ENCODE measurements around the gene STX8. TPM values are rescaled to one million over a fixed set of nuclear protein-coding genes. Genes with fewer than 3 reads are reported as not detected.

The STX8 gene
- total RNA-seq, 1 donor from 2014 or later, result 50.6 TPM

DNA sequence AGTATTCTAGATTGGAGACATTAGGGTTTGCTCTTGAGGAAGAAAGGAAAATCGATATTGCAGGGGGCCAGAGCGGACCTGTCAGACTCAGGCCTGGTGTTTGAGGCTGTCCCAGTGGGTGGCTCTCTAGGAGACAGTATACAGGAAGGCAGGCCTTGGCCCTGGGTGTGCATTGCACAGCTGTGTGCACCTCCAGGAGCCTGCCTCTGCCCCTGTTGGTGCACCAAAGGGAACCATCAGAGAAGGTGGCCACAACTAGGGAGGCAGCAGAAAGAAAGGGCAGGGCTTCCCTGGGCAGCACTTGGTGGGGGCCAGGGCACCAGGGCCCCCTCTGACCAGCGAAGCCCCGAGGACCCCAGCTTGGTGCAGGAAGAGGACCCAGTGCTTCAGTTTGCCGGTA is 366.3 kb downstream of the STX8 start:
- Mint-ChIP-seq H3K27ac (ENCODE audit: unreplicated experiment) (no peak overlapping the region), H3K4me1 (ENCODE audit: low read depth) (peaks cover 9% of the 10 kb centered on the region), H3K9me3 (ENCODE audit: low read depth) (no peaks in the 10 kb centered on the region), H3K36me3 (ENCODE audit: low read depth) (no peaks in the 10 kb centered on the region), H3K27me3 (ENCODE audit: low read depth) (peaks cover 10% of the 10 kb centered on the region), H3K4me3 (ENCODE audit: unreplicated experiment) (no peak overlapping the region)
- TF ChIP-seq, protein P1, sequence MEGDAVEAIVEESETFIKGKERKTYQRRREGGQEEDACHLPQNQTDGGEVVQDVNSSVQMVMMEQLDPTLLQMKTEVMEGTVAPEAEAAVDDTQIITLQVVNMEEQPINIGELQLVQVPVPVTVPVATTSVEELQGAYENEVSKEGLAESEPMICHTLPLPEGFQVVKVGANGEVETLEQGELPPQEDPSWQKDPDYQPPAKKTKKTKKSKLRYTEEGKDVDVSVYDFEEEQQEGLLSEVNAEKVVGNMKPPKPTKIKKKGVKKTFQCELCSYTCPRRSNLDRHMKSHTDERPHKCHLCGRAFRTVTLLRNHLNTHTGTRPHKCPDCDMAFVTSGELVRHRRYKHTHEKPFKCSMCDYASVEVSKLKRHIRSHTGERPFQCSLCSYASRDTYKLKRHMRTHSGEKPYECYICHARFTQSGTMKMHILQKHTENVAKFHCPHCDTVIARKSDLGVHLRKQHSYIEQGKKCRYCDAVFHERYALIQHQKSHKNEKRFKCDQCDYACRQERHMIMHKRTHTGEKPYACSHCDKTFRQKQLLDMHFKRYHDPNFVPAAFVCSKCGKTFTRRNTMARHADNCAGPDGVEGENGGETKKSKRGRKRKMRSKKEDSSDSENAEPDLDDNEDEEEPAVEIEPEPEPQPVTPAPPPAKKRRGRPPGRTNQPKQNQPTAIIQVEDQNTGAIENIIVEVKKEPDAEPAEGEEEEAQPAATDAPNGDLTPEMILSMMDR (IDR thresholded peaks at IDR 0.05), result no peak
- peak; percentile 56 for DNase-seq (ENCODE audit: low spot score)

DNA sequence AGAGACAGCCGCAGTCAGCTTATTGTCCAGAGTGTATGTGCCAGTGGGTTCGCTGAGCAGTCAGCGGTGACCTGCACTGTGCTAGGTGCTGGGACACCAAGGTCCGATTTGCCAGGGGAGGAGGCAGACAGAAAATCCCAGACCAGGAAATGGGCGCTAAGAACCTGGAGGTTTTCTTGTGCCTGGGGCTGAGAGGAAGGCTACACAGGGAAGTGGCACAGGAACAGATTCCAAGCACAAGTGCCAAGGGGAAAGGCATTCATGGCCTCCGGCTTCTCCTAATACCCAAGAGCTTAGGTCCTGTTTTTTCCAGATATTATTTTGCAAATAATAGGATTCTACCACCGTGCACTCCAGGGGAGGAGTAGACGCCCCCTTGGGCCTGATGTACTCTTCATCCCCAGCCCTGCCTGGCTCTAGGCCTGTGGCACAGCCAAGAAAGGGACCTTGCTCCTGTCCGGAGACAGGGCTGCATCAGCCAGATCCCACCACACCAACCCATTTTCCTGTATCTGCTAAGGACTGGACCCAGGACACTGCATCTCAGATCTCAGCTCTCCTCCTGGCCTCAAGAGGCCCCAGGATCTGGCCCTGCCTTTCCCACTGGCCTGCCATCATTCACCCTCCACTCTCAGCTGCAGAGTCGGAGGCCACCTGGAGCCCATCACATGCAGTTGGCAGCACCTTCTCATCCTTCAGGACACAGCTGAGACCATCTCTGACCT is 367.1 kb downstream of the STX8 start:
- Mint-ChIP-seq H3K36me3 (ENCODE audit: low read depth) (no peaks in the 10 kb centered on the region), H3K4me3 (ENCODE audit: unreplicated experiment) (no peak overlapping the region), H3K4me1 (ENCODE audit: low read depth) (peaks cover 7% of the 10 kb centered on the region), H3K27me3 (ENCODE audit: low read depth) (peaks cover 12% of the 10 kb centered on the region), H3K9me3 (ENCODE audit: low read depth) (no peaks in the 10 kb centered on the region), H3K27ac (ENCODE audit: unreplicated experiment) (no peak overlapping the region)
- DNase-seq (ENCODE audit: low spot score), result peak; percentile 49
- TF ChIP-seq, protein P1 (IDR thresholded peaks at IDR 0.05), result no peak

DNA sequence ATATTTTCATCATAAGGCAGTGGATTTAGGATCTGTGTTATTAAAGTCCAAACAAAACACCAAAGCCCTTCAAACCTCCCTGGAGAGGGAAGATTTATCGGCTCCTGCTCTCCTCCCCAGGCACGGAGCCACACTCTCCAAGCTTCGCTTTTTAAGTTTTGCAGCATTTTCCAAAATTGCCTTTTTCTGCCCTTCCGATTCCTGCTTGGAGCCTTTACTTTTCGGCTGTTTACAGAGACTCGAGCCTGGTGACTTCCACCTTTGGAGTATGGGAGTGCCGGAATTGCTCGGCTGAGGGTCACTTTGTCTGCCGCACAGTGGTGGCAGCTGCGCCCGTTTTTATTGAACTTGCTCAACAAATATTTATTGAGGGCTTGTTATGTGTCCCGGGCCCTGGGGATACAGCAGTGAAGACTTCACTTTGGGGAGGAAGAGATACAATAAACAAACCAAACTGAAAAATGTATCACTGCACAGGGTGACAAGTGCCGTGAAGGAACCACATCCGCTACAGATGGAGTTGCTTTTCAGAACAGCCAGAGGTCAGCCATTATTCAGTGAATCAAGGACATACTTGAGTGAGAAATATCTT is 368.8 kb downstream of the STX8 start:
- Mint-ChIP-seq H3K4me3 (ENCODE audit: unreplicated experiment) (no peak overlapping the region), H3K4me1 (ENCODE audit: low read depth) (peaks cover 6% of the 10 kb centered on the region), H3K27me3 (ENCODE audit: low read depth) (peaks cover 12% of the 10 kb centered on the region), H3K36me3 (ENCODE audit: low read depth) (no peaks in the 10 kb centered on the region), H3K9me3 (ENCODE audit: low read depth) (no peaks in the 10 kb centered on the region), H3K27ac (ENCODE audit: unreplicated experiment) (no peak overlapping the region)
- peak; percentile 46 for DNase-seq (ENCODE audit: low spot score)
- TF ChIP-seq, protein P1 (IDR thresholded peaks at IDR 0.05), result no peak

DNA sequence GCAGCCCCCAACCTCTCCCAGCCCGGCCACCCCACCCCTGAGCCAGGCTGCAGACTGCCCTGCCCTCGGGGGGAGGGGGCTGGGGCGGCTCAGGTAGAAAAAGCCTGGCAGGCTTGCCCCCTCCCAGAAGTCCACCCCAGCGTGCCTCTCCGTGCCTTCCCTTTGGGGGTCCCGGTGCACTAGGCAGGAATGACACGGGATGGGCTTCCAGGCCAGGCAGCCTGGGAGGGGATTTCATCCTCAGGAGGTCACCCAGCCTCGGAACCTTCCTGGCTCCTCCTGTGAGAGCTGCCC is 369.3 kb downstream of the STX8 start:
- H3K4me1 Mint-ChIP-seq (ENCODE audit: low read depth), result peaks cover 3% of the 10 kb centered on the region
- peak; percentile 74 for DNase-seq (ENCODE audit: low spot score)
- H3K36me3 Mint-ChIP-seq (ENCODE audit: low read depth), result no peaks in the 10 kb centered on the region
- H3K27me3 Mint-ChIP-seq (ENCODE audit: low read depth), result peaks cover 14% of the 10 kb centered on the region
- no peak overlapping the region for H3K4me3 Mint-ChIP-seq (ENCODE audit: unreplicated experiment)
- TF ChIP-seq, protein P1 (IDR thresholded peaks at IDR 0.05), result no peak
- H3K9me3 Mint-ChIP-seq (ENCODE audit: low read depth), result no peaks in the 10 kb centered on the region
- H3K27ac Mint-ChIP-seq (ENCODE audit: unreplicated experiment), result no peak overlapping the region

DNA sequence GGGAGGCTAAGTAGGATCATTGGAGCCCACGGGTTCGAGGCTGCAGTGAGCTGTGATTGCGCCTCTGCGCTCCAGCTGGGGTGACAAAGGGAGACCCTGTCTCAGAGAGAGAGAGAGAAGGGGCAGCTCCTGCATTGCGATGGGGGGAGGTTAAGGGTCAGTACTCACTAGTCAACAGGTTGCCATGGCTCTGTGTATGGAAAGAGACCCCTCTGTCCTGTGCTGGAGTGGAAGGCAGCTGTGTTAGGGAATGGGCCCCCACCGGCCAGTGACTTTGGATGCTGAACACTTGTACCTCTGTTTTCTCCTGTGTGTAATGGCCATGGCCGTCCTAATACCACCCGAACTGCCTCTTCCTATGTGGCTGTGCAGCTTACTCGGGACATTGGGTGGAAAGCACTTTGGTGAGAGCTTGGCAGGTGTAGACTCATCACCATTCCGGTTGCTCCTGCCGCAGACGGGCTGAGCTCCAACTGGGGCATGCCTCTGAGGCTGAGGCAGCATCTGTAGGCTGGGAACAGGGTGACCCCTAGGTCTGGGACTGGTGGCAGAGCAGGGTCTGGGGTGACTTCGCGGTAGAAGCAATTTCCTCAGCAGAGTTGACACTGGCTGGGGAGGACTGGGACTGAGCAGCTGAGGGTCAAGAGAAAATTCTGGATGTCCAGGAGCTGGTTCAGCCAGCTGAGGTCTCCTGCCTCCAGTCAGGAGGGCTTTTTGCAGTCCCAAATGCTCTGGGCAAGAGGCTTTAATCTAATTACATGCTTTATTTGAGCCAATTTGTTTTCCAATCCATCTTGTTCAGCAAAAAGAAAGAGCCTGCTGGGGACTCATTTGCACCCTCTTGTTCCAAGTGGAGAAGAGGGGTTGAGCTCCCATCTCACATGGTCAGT is 369.9 kb downstream of the STX8 start:
- Mint-ChIP-seq H3K4me1 (ENCODE audit: low read depth) (no peaks in the 10 kb centered on the region), H3K27ac (ENCODE audit: unreplicated experiment) (no peak overlapping the region), H3K9me3 (ENCODE audit: low read depth) (no peaks in the 10 kb centered on the region), H3K36me3 (ENCODE audit: low read depth) (no peaks in the 10 kb centered on the region), H3K4me3 (ENCODE audit: unreplicated experiment) (no peak overlapping the region), H3K27me3 (ENCODE audit: low read depth) (peaks cover 16% of the 10 kb centered on the region)
- TF ChIP-seq, protein P1 (IDR thresholded peaks at IDR 0.05), result no peak
- DNase-seq (ENCODE audit: low spot score), result peak; percentile 53
